NCI-H226 (cell line): Measurements from ENCODE around the gene KISS1R.
"Not testable (repeated sequence)": the region's sequence is repeated elsewhere in the genome, so short reads cannot be mapped to it uniquely, and the experiment has no call there.

Source experiments
- DNase-seq: peaks from one replicate; pipeline ENCODE4 v3.0.0-alpha.2; 2015

Gene KISS1R

DNA sequence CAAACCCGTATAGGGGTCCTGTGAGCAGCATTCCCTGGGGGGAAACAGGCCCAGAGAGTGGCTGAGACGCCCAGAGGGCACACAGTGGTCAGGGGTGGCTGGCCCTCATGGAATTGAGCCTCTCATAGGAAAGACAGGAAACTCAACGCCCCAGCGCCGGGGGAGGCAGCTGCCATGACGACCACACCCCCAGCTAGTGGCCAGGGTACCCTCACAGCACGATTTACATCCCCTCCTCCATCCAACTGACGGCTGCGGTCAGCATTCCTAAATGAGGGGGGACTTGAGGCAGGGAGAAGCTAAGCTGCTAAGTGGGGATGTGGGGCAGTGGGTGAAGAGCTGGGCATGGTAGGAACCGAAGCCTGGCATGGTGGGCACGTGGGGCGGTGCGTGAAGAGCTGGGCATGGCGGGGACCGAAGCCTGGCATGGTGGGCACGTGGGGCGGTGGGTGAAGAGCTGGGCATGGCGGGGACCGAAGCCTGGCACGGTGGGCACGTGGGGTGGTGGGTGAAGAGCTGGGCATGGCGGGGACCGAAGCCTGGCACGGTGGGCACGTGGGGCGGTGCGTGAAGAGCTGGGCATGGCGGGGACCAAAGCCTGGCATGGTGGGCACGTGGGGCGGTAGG is 34.1 kb upstream of the KISS1R start:
- DNase-seq = no peak

DNA sequence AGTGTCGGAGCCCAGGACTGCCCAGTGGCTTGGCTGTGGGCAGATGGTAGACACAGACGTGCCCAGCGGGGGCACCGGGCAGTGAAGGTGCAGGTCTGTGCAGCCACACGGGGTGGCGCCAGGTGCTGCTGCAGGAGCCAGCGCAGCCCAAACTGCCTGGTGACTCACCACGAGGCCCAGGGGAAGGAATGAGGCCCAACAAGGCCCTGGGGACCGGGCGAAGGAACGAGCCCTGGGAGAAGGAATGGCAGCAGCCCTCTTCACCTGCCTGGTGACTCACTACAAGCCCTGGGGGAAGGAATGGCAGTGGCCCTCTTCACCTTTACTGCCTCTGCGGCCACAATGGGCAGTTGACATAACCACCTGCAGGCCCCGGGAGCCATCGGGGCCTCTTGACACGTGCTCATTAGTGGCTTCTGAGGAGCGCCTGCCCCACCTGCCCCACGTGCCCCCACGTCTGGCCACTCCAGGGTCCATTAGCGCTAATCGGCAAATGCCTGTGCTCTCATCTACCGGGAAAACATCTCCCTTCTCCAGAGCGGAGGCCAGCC is 33.4 kb upstream of the KISS1R start:
- DNase-seq = no peak

- no peak for DNase-seq
These were observed 32.5 kb upstream of the KISS1R start for GRCh38 chr19:884420-885211.

GRCh38 chr19:885536-886224 is 31.5 kb upstream of the KISS1R start:
- no peak for DNase-seq

- no peak for DNase-seq
These were observed 30.1 kb upstream of the KISS1R start for GRCh38 chr19:887072-887471.

DNA sequence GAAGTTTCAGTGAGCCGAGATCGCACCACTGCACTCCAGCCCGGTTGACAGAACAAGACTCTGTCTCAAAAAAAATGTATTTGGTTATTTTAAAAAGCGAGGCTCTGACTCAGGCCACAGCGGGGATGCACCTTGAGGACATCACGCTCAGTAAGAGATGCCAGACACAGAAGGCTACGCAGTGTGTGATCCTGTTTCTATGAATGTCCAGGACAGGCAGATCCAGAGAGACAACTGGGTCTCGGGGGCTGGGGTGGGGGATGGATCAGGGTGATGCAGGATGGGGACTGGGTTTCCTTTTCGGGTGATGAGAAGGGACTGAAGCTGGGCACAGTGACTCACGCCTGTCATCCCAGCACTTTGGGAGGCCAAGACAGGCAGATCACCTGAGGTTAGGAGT is 29.5 kb upstream of the KISS1R start:
- DNase-seq = no peak

- no peak for DNase-seq
These were observed 28.4 kb upstream of the KISS1R start for GRCh38 chr19:888581-889385.

DNA sequence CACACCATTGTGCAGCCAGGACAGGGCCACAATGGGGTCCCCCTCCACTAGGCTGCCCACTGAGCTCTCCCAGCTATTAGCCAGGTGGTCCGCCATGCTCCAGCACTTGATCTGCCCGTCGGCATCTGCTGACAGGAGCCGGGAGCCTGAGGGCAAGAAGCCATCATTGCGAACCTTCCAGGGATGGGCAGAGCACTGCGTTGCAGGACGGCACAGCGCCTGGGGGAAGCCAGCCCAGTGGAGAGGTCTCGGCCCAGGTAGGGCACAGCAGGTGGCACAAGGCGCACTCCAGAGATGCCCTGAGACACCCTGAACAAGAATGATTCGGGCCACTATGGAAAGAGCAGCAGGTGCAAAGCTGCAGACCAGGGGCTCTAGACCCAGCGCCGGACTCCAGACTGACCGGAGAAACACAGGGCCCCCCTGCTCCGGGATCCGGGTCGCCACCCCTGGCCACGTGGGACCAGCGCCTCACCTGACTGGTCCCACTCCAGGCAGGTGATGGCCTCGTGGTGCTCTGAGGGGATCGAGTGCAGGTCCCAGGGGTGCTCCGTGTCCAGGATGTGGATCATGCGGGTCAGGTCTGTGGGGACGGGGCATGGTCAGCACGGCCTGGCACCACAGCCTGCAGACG is 27.4 kb upstream of the KISS1R start:
- DNase-seq = no peak

DNA sequence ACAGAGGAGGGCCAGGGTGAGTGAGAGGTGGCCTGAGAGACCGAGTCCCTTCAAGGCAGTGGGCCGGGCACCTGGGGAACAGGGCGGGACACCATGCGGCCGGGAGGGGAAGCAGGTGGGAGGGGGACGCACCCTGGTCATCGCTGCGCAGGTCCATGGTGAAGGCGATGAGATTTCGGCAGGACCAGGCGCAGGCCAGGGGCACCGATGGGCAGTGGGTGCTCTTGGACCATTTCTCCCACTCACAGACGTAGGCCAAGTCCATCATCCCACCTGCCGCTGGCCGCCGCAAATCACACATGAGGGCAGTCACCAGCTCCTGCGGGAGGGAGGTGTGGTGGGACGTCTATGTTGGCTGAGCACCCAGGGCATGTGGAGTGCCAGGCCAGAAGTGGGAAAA is 26.3 kb upstream of the KISS1R start:
- no peak for DNase-seq

DNA sequence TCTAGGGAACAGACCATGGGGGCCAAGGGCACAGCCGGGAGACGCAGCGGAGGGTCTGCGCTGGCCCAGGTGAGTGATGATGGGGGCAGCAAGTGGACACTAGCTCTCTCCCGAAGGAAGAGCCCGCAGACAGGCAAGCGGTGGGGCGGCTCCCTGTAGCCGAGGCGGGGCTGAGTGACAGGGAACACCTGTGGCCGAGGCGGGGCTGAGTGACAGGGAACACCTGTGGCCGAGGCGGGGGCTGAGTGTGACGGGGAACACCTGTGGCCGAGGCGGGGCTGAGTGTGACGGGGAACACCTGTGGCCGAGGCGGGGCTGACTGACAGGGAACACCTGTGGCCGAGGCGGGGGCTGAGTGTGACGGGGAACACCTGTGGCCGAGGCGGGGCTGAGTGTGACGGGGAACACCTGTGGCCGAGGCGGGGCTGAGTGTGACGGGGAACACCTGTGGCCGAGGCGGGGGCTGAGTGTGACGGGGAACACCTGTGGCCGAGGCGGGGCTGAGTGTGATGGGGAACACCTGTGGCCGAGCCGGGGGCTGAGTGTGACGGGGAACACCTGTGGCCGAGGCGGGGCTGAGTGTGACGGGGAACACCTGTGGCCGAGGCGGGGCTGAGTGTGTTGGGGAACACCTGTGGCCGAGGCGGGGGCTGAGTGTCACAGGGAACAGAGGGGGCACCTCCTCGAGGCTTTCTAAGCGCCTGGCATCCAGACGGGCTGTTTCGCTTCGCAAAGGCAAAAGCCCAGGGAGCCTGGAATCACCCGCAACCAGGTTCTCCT is 25.5 kb upstream of the KISS1R start:
- DNase-seq = not testable (repeated sequence)

DNA sequence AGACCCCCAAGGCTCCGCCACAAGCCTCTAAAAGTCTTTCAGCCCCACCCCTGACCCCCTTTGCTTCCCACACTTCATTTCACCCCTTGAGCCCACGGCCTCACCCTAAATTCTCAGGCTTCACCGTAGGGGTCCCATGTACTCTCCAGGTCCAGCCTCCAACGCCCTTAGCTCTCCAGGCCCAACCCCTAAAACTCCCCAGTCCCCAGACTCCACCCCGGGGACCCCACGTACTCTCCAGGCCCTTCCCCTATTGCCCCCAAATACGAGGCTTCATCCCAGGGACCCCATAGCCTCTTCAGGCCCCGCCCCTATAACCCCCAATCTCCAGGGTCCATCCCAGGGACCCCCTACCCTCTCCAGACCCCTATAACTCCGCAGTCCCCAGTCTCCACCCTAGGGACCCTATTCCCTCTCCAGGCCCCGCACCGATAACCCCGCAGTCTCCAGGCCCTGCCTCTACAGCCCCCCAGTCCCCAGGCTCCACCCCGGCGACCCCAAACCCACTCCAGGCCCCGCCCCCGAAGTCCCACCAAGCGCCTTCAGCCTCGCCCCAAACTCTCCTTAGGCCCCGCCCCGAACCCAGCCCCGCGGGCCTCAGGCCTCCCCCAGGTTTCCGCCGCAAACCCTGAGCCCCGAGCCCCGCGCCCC is 24.8 kb upstream of the KISS1R start:
- no peak for DNase-seq

DNA sequence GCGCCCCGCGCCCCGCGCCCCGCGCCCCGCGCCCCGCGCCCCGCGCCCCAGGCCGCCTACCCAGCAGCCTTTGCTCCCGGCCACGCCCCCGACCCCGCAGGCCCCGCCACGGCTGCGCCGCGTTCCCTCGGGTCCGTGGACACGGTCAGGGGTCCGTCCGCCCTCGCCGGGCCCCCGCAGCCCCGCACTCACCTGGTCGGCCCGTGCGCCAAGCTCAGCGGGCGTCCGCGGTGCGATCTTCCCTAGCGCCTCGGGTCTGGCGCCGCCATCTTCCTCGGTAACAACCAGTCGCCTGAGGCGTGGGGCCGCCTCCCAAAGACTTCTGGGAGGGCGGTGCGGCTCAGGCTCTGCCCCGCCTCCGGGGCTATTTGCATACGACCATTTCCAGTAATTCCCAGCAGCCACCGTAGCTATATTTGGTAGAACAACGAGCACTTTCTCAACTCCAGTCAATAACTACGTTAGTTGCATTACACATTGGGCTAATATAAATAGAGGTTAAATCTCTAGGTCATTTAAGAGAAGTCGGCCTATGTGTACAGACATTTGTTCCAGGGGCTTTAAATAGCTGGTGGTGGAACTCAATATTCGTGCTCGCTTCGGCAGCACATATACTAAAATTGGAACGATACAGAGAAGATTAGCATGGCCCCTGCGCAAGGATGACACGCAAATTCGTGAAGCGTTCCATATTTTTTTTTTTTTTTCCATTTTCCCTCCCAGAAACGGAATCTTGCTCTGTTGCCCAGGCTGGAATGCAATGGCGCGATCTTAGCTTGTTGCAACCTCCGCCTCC is 24.0 kb upstream of the KISS1R start, which contains the start of the genes MED16 and RNU6-9:
MED16 (minus strand) TSS at position 294 of the 796 bp plus-strand sequence. CDS start 2,056 bp downstream, outside the sequence.
RNU6-9 (plus strand) TSS at position 591 of the 796 bp plus-strand sequence.
- peak; percentile 75 for DNase-seq

- DNase-seq = no peak
These were observed 20.7 kb upstream of the KISS1R start for GRCh38 chr19:896434-896833.

DNA sequence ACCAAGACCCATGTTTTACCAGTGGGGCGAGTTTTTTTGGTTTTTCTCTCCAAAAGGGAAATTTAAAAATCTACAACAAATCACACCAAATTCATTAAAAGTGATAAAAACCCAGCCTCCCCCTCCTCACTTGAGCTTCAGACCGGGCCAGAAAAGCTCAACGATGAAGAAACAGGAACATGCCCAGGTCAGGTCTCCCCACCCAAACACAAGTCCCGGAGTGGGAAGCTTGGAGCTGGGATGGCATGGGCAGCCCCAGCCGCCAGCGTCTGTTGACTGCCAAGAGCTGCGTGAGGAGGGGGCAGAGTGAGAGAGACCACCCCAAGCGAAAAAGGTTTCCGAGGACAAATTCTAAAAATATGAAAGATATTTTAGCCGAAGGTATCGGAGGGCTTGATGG is 20.1 kb upstream of the KISS1R start:
- DNase-seq = no peak

- DNase-seq = no peak
These were observed 19.6 kb upstream of the KISS1R start for GRCh38 chr19:897442-898039.

GRCh38 chr19:898663-899062 is 18.5 kb upstream of the KISS1R start:
- DNase-seq = no peak

DNA sequence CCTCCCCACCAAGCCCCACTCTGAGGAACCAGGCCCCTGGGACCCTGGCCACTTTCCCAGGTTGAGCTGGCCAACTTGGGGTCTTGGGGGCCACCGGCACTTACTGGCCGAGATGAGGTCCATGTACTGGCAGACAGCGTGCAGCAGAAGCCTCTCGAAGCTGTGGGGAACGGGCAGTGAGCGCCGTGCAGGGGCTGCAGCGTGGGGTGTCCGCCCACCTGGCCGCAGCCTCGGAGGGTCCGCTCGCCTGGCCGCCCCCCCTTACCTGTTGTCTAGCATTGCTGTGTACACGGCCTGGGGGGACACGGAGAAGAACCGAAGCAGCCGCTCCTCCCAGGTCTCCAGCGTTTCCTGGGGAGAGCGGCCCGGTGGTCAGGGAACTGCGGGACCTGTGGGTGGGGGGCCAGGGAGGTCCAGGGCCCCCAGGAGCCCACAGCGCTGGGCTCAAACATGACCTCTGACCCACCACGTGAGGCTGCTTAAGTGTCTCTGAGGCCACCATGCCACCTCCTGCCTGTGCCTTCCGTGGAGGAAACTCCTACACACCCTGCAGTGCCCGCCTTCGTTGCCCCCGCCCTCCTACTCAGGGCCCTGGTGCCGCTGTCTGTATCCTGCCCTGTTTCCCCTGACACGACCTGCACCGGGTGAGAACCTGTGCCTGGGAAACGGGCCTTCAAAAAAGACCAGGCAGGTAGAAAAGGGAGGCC is 17.6 kb upstream of the KISS1R start:
- DNase-seq = no peak

DNA sequence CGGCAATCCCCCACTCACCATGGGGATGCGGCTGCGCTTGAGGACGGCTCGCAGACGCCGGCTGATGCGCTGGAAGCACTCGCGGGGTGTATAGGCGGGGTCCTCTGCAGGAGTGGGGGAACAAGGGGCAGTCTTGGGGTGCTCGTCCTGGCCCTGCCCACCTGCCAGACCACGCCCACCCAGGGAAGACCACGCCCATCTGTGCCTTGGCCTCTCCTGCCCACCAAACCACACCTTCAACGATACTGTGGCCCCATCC is 17.2 kb upstream of the KISS1R start:
- DNase-seq = no peak
